HEK293 (cell line): ENCODE data around the gene CTF1.

Experiments
- AEBP2 ChIP-seq: fragments of 450-650 bp; formaldehyde crosslinking; IDR thresholded peaks from 2 replicates; pipeline ENCODE4 v1.5.1; 2016; ENCODE audit warnings: missing biosample characterization, missing genetic modification characterization, borderline replicate concordance
- GLIS2 ChIP-seq: fragments of 450-650 bp; formaldehyde crosslinking; IDR thresholded peaks from 2 replicates; pipeline ENCODE4 v1.5.1; 2016; ENCODE audit warnings: missing biosample characterization, missing genetic modification characterization
- KLF9 ChIP-seq: fragments of 450-650 bp; formaldehyde crosslinking; IDR thresholded peaks from 2 replicates; pipeline ENCODE4 v1.5.1; 2016; ENCODE audit warnings: missing biosample characterization, missing genetic modification characterization, low read depth
- REPIN1 ChIP-seq: fragments of 450-650 bp; formaldehyde crosslinking; IDR thresholded peaks from 2 replicates; pipeline ENCODE4 v1.5.1; 2017; ENCODE audit warnings: missing biosample characterization, missing genetic modification characterization, low read depth
- SCRT1 ChIP-seq: fragments of 450-650 bp; formaldehyde crosslinking; IDR thresholded peaks from 2 replicates; pipeline ENCODE4 v1.5.1; 2016; ENCODE audit warnings: missing biosample characterization, missing genetic modification characterization, borderline replicate concordance
- TRIM28 ChIP-seq: IDR thresholded peaks from 2 replicates; pipeline ENCODE4 v1.6.1; 2011; ENCODE audit warnings: low read length, control low read depth, borderline replicate concordance
- WT1 ChIP-seq: fragments of 450-650 bp; formaldehyde crosslinking; IDR thresholded peaks from 2 replicates; pipeline ENCODE4 v1.5.1; 2016; ENCODE audit warnings: missing biosample characterization, missing genetic modification characterization
- ZBTB21 ChIP-seq: fragments of 450-650 bp; formaldehyde crosslinking; IDR thresholded peaks from 2 replicates; pipeline ENCODE4 v1.5.1; 2017; ENCODE audit warnings: missing biosample characterization, missing genetic modification characterization
- ZBTB44 ChIP-seq: fragments of 450-650 bp; IDR thresholded peaks from 2 replicates; pipeline ENCODE4 v1.5.1; 2018; ENCODE audit warnings: missing biosample characterization, mild to moderate bottlenecking, missing genetic modification characterization
- ZBTB6 ChIP-seq: fragments of 450-650 bp; formaldehyde crosslinking; IDR thresholded peaks from 2 replicates; pipeline ENCODE4 v1.5.1; 2017; ENCODE audit warnings: missing biosample characterization, missing genetic modification characterization
- ZBTB8A ChIP-seq: fragments of 450-650 bp; formaldehyde crosslinking; IDR thresholded peaks from 2 replicates; pipeline ENCODE4 v1.5.1; 2016; ENCODE audit warnings: missing biosample characterization, missing genetic modification characterization
- ZEB2 ChIP-seq: fragments of 450-650 bp; formaldehyde crosslinking; IDR thresholded peaks from 2 replicates; pipeline ENCODE4 v1.5.1; 2016; ENCODE audit warnings: missing biosample characterization, missing genetic modification characterization
- ZFP41 ChIP-seq: fragments of 450-650 bp; formaldehyde crosslinking; IDR thresholded peaks from 2 replicates; pipeline ENCODE4 v1.5.1; 2016; ENCODE audit warnings: missing biosample characterization, missing genetic modification characterization, borderline replicate concordance
- ZFP69B ChIP-seq: fragments of 450-650 bp; formaldehyde crosslinking; IDR thresholded peaks from 2 replicates; pipeline ENCODE4 v1.5.1; 2016; ENCODE audit warnings: missing biosample characterization, missing genetic modification characterization
- ZNF132 ChIP-seq: fragments of 450-650 bp; formaldehyde crosslinking; IDR thresholded peaks from 2 replicates; pipeline ENCODE4 v1.5.1; 2017; ENCODE audit warnings: missing biosample characterization, missing genetic modification characterization, borderline replicate concordance
- ZNF184 ChIP-seq: fragments of 450-650 bp; IDR thresholded peaks from 2 replicates; pipeline ENCODE4 v1.5.1; 2018; ENCODE audit warnings: missing biosample characterization, mild to moderate bottlenecking, missing genetic modification characterization
- ZNF214 ChIP-seq: fragments of 450-650 bp; formaldehyde crosslinking; IDR thresholded peaks from 2 replicates; pipeline ENCODE4 v1.5.1; 2017; ENCODE audit warnings: missing biosample characterization, mild to moderate bottlenecking, missing genetic modification characterization, borderline replicate concordance
- ZNF324 ChIP-seq: fragments of 450-650 bp; formaldehyde crosslinking; IDR thresholded peaks from 2 replicates; pipeline ENCODE4 v1.5.1; 2016; ENCODE audit warnings: missing biosample characterization, missing genetic modification characterization
- ZNF362 ChIP-seq: fragments of 450-650 bp; formaldehyde crosslinking; IDR thresholded peaks from 2 replicates; pipeline ENCODE4 v1.5.1; 2016; ENCODE audit warnings: missing biosample characterization, missing genetic modification characterization
- ZNF398 ChIP-seq: fragments of 450-650 bp; formaldehyde crosslinking; IDR thresholded peaks from 2 replicates; pipeline ENCODE4 v1.5.1; 2017; ENCODE audit warnings: missing biosample characterization, missing genetic modification characterization
- ZNF423 ChIP-seq: fragments of 450-650 bp; formaldehyde crosslinking; IDR thresholded peaks from 2 replicates; pipeline ENCODE4 v1.5.1; 2016; ENCODE audit warnings: missing biosample characterization, missing genetic modification characterization
- ZNF596 ChIP-seq: fragments of 450-650 bp; IDR thresholded peaks from 2 replicates; pipeline ENCODE4 v1.5.0; 2018; ENCODE audit warnings: missing biosample characterization, mild to moderate bottlenecking, missing genetic modification characterization, moderate library complexity
- ZNF600 ChIP-seq: fragments of 450-650 bp; formaldehyde crosslinking; IDR thresholded peaks from 2 replicates; pipeline ENCODE4 v1.5.1; 2016; ENCODE audit warnings: missing biosample characterization, missing genetic modification characterization
- ZNF621 ChIP-seq: fragments of 450-650 bp; formaldehyde crosslinking; IDR thresholded peaks from 2 replicates; pipeline ENCODE4 v1.5.1; 2017; ENCODE audit warnings: missing biosample characterization, missing genetic modification characterization
- ZNF639 ChIP-seq: fragments of 450-650 bp; formaldehyde crosslinking; IDR thresholded peaks from 2 replicates; pipeline ENCODE4 v1.5.1; 2016; ENCODE audit warnings: missing biosample characterization, missing genetic modification characterization
- ZNF660 ChIP-seq: fragments of 450-650 bp; IDR thresholded peaks from 2 replicates; pipeline ENCODE4 v1.5.1; 2018; ENCODE audit warnings: missing biosample characterization, mild to moderate bottlenecking, missing genetic modification characterization
- ZNF704 ChIP-seq: fragments of 450-650 bp; formaldehyde crosslinking; IDR thresholded peaks from 2 replicates; pipeline ENCODE4 v1.5.1; 2016; ENCODE audit warnings: missing biosample characterization, missing genetic modification characterization
- ZNF747 ChIP-seq: fragments of 450-650 bp; formaldehyde crosslinking; IDR thresholded peaks from 2 replicates; pipeline ENCODE4 v1.5.1; 2016; ENCODE audit warnings: missing biosample characterization, missing genetic modification characterization
- ZNF776 ChIP-seq: fragments of 450-650 bp; formaldehyde crosslinking; IDR thresholded peaks from 2 replicates; pipeline ENCODE4 v1.5.0; 2017; ENCODE audit warnings: missing biosample characterization, missing genetic modification characterization, borderline replicate concordance
- ZNF791 ChIP-seq: fragments of 450-650 bp; formaldehyde crosslinking; IDR thresholded peaks from 2 replicates; pipeline ENCODE4 v1.5.1; 2016; ENCODE audit warnings: missing biosample characterization, missing genetic modification characterization
- ZNF792 ChIP-seq: fragments of 450-650 bp; formaldehyde crosslinking; IDR thresholded peaks from 2 replicates; pipeline ENCODE4 v1.5.1; 2016; ENCODE audit warnings: missing biosample characterization, missing genetic modification characterization

The CTF1 gene

GRCh38 chr16:30901201-30902028 lies 5.0 kb downstream of the CTF1 start (continued):
- TF ChIP-seq ZBTB44 (tag by site-specific recombination) (no peak), ZBTB8A (tag by site-specific recombination) (0 out of 2 replicates have a peak, but pooled peaks have one; percentile 12), ZNF639 (tag by site-specific recombination) (0 out of 2 replicates have a peak, but pooled peaks have one; percentile 17), ZNF776 (tag by site-specific recombination) (no peak), ZNF132 (tag by site-specific recombination) (no peak), ZNF184 (no peak), ZNF792 (tag by site-specific recombination) (no peak), ZNF704 (tag by site-specific recombination) (no peak), ZNF423 (tag by site-specific recombination) (no peak), ZBTB6 (tag by site-specific recombination) (no peak), ZNF621 (tag by site-specific recombination) (no peak), ZNF747 (tag by site-specific recombination) (no peak), GLIS2 (no peak), REPIN1 (tag by site-specific recombination) (no peak), SCRT1 (tag by site-specific recombination) (no peak), ZNF324 (no peak; the same call in 1 of the 2 replicates), ZNF600 (peak; percentile 85), ZFP41 (tag by site-specific recombination) (no peak), WT1 (tag by site-specific recombination) (no peak), ZNF660 (no peak), ZNF791 (tag by site-specific recombination) (no peak), ZBTB21 (no peak), TRIM28 (no peak), KLF9 (tag by site-specific recombination) (no peak), ZNF398 (tag by site-specific recombination) (no peak), ZNF596 (tag by site-specific recombination) (no peak), ZNF214 (no peak), ZEB2 (tag by site-specific recombination) (0 out of 2 replicates have a peak, but pooled peaks have one; percentile 21), ZFP69B (tag by site-specific recombination) (no peak), AEBP2 (tag by site-specific recombination) (no peak), ZNF362 (tag by site-specific recombination) (peak; percentile 90)
